SJCRH30 (cell line): ENCODE measurements around the gene RAPGEF2. TPM values are rescaled to one million over a fixed set of nuclear protein-coding genes. Genes with fewer than 3 reads are reported as not detected.

ENCODE experiments used
- DNase-seq, 2 experiments: peaks; one replicate each; pipeline ENCODE4 v3.0.0-alpha.2; 2015 to 2020
- H3K27ac ChIP-seq: fragments of 250-450 bp; sonication (Bioruptor Pico); 2 replicates; pipeline ENCODE4 v1.5.1; 2020; ENCODE audit warnings: mild to moderate bottlenecking, moderate library complexity
- H3K27me3 ChIP-seq: fragments of 250-450 bp; sonication (Bioruptor Pico); 2 replicates; pipeline ENCODE4 v1.5.1; 2020; ENCODE audit warnings: mild to moderate bottlenecking, moderate library complexity
- H3K36me3 ChIP-seq: fragments of 250-450 bp; sonication (Bioruptor Pico); 2 replicates; pipeline ENCODE4 v1.5.1; 2020; ENCODE audit warnings: mild to moderate bottlenecking, moderate library complexity
- H3K4me1 ChIP-seq: fragments of 250-450 bp; sonication (Bioruptor Pico); 2 replicates; pipeline ENCODE4 v1.5.1; 2020; ENCODE audit warnings: mild to moderate bottlenecking, moderate library complexity
- H3K4me3 ChIP-seq: fragments of 250-450 bp; sonication (Bioruptor Pico); 2 replicates; pipeline ENCODE4 v1.5.1; 2020; ENCODE audit warnings: mild to moderate bottlenecking, moderate library complexity
- H3K9me3 ChIP-seq: fragments of 250-450 bp; sonication (Bioruptor Pico); replicated peaks from 2 replicates; pipeline ENCODE4 v1.5.1; 2020; ENCODE audit warnings: mild to moderate bottlenecking, moderate library complexity
- total RNA-seq: library from RNA; depleted of rRNA; stranded (reverse); fragments of >200 nt; shearing (Covaris generic); gene quantifications from 2 replicates; pipeline ENCODE4 v1.2.3, GENCODE V29; 2014

RAPGEF2 gene
- total RNA-seq, 1 experiment from 2014 or later, result 17.9 TPM

- DNase-seq, result no peak
- H3K27me3 ChIP-seq, result no peaks in the 10 kb centered on the region
- no peak overlapping the region for H3K4me3 ChIP-seq
- H3K27ac ChIP-seq, result no peak overlapping the region
- no peaks in the 10 kb centered on the region for H3K36me3 ChIP-seq
- no peaks in the 10 kb centered on the region for H3K9me3 ChIP-seq
- H3K4me1 ChIP-seq, result peaks cover 18% of the 10 kb centered on the region
Measured at GRCh38 chr4:159141193-159141592, 38.3 kb downstream of the RAPGEF2 start.

- Histone ChIP-seq H3K9me3 (no peaks in the 10 kb centered on the region), H3K27ac (peak overlapping the region; percentile 39), H3K4me1 (peaks cover 18% of the 10 kb centered on the region), H3K4me3 (no peak overlapping the region), H3K27me3 (no peaks in the 10 kb centered on the region), H3K36me3 (no peaks in the 10 kb centered on the region)
- DNase-seq, result peak; percentile 41 to 59
Measured at GRCh38 chr4:159142241-159142640, 39.4 kb downstream of the RAPGEF2 start.

GRCh38 chr4:159142681-159143384, 40.0 kb downstream of the RAPGEF2 start:
- peak in 1 of 2 experiments; percentile 10 for DNase-seq
- H3K36me3 ChIP-seq, result no peaks in the 10 kb centered on the region
- H3K27ac ChIP-seq, result 0 out of 2 replicates have a peak overlapping the region, but pooled peaks have one; percentile 9
- no peak overlapping the region for H3K4me3 ChIP-seq
- H3K9me3 ChIP-seq, result no peaks in the 10 kb centered on the region
- H3K4me1 ChIP-seq, result peaks cover 18% of the 10 kb centered on the region
- no peaks in the 10 kb centered on the region for H3K27me3 ChIP-seq

GRCh38 chr4:159143687-159144086, 40.8 kb downstream of the RAPGEF2 start:
- DNase-seq, result peak in 1 of 2 experiments; percentile 9
- H3K4me3 ChIP-seq, result no peak overlapping the region
- no peaks in the 10 kb centered on the region for H3K27me3 ChIP-seq
- H3K4me1 ChIP-seq, result peaks cover 18% of the 10 kb centered on the region
- no peaks in the 10 kb centered on the region for H3K36me3 ChIP-seq
- no peaks in the 10 kb centered on the region for H3K9me3 ChIP-seq
- no peak overlapping the region for H3K27ac ChIP-seq

- Histone ChIP-seq H3K27ac (no peak overlapping the region), H3K36me3 (no peaks in the 10 kb centered on the region), H3K4me3 (no peak overlapping the region), H3K4me1 (peaks cover 18% of the 10 kb centered on the region), H3K27me3 (no peaks in the 10 kb centered on the region), H3K9me3 (no peaks in the 10 kb centered on the region)
- no peak for DNase-seq
Measured at GRCh38 chr4:159144112-159144694, 41.3 kb downstream of the RAPGEF2 start.

- H3K9me3 ChIP-seq, result no peaks in the 10 kb centered on the region
- H3K27me3 ChIP-seq, result no peaks in the 10 kb centered on the region
- no peak for DNase-seq
- peaks cover 18% of the 10 kb centered on the region for H3K4me1 ChIP-seq
- no peaks in the 10 kb centered on the region for H3K36me3 ChIP-seq
- no peak overlapping the region for H3K27ac ChIP-seq
- H3K4me3 ChIP-seq, result no peak overlapping the region
Measured at GRCh38 chr4:159145318-159145991, 42.6 kb downstream of the RAPGEF2 start.

GRCh38 chr4:159145992-159146330, 43.1 kb downstream of the RAPGEF2 start:
- no peaks in the 10 kb centered on the region for H3K36me3 ChIP-seq
- H3K4me3 ChIP-seq, result no peak overlapping the region
- no peaks in the 10 kb centered on the region for H3K27me3 ChIP-seq
- DNase-seq, result no peak
- no peak overlapping the region for H3K27ac ChIP-seq
- H3K9me3 ChIP-seq, result no peaks in the 10 kb centered on the region
- H3K4me1 ChIP-seq, result peaks cover 18% of the 10 kb centered on the region

- DNase-seq, result no peak
- peaks cover 18% of the 10 kb centered on the region for H3K4me1 ChIP-seq
Measured at GRCh38 chr4:159146488-159146887, 43.6 kb downstream of the RAPGEF2 start.

GRCh38 chr4:159148441-159148840, 45.6 kb downstream of the RAPGEF2 start:
- no peak overlapping the region for H3K27ac ChIP-seq
- no peaks in the 10 kb centered on the region for H3K27me3 ChIP-seq
- H3K36me3 ChIP-seq, result no peaks in the 10 kb centered on the region
- H3K9me3 ChIP-seq, result no peaks in the 10 kb centered on the region
- no peak for DNase-seq
- no peak overlapping the region for H3K4me3 ChIP-seq
- 0 out of 2 replicates have a peak, but pooled peaks cover 4% of the 10 kb centered on the region for H3K4me1 ChIP-seq

More at GRCh38 chr4:159146488-159146887, 43.6 kb downstream of the RAPGEF2 start:
- Histone ChIP-seq H3K27me3 (no peaks in the 10 kb centered on the region), H3K36me3 (no peaks in the 10 kb centered on the region), H3K27ac (no peak overlapping the region), H3K9me3 (no peaks in the 10 kb centered on the region), H3K4me3 (no peak overlapping the region)

- Histone ChIP-seq H3K36me3 (no peaks in the 10 kb centered on the region), H3K27me3 (no peaks in the 10 kb centered on the region), H3K27ac (no peak overlapping the region), H3K4me3 (no peak overlapping the region), H3K9me3 (no peaks in the 10 kb centered on the region), H3K4me1 (no peaks in the 10 kb centered on the region)
- no peak for DNase-seq
Measured at GRCh38 chr4:159149666-159150065, 46.8 kb downstream of the RAPGEF2 start.

GRCh38 chr4:159150396-159150795, 47.5 kb downstream of the RAPGEF2 start:
- no peaks in the 10 kb centered on the region for H3K4me1 ChIP-seq
- no peak overlapping the region; the same call in 1 of the 2 replicates for H3K27ac ChIP-seq
- no peaks in the 10 kb centered on the region for H3K27me3 ChIP-seq
- DNase-seq, result peak in 1 of 2 experiments; percentile 12
- no peaks in the 10 kb centered on the region for H3K36me3 ChIP-seq
- no peak overlapping the region for H3K4me3 ChIP-seq
- no peaks in the 10 kb centered on the region for H3K9me3 ChIP-seq

- no peaks in the 10 kb centered on the region for H3K9me3 ChIP-seq
- H3K36me3 ChIP-seq, result no peaks in the 10 kb centered on the region
- no peak for DNase-seq
- H3K27me3 ChIP-seq, result no peaks in the 10 kb centered on the region
- H3K4me1 ChIP-seq, result no peaks in the 10 kb centered on the region
- no peak overlapping the region for H3K27ac ChIP-seq
- no peak overlapping the region for H3K4me3 ChIP-seq
Measured at GRCh38 chr4:159150821-159151390, 48.0 kb downstream of the RAPGEF2 start.

GRCh38 chr4:159151689-159152088, 48.8 kb downstream of the RAPGEF2 start:
- Histone ChIP-seq H3K36me3 (no peaks in the 10 kb centered on the region), H3K27me3 (no peaks in the 10 kb centered on the region), H3K4me3 (no peak overlapping the region), H3K9me3 (no peaks in the 10 kb centered on the region), H3K27ac (no peak overlapping the region), H3K4me1 (no peaks in the 10 kb centered on the region)
- DNase-seq, result no peak

- no peaks in the 10 kb centered on the region for H3K4me1 ChIP-seq
- no peak overlapping the region for H3K27ac ChIP-seq
- no peaks in the 10 kb centered on the region for H3K9me3 ChIP-seq
- DNase-seq, result no peak
- H3K4me3 ChIP-seq, result no peak overlapping the region
- no peaks in the 10 kb centered on the region for H3K36me3 ChIP-seq
- H3K27me3 ChIP-seq, result no peaks in the 10 kb centered on the region
Measured at GRCh38 chr4:159152181-159152580, 49.3 kb downstream of the RAPGEF2 start.

GRCh38 chr4:159153669-159154068, 50.8 kb downstream of the RAPGEF2 start:
- no peak for DNase-seq
- Histone ChIP-seq H3K9me3 (no peaks in the 10 kb centered on the region), H3K4me3 (no peak overlapping the region), H3K27me3 (no peaks in the 10 kb centered on the region), H3K27ac (no peak overlapping the region), H3K36me3 (no peaks in the 10 kb centered on the region), H3K4me1 (no peaks in the 10 kb centered on the region)
